Endothelial cell of umbilical vein (primary cell): Measurements from ENCODE around the gene TLE7. TPM values are rescaled to one million over a fixed set of nuclear protein-coding genes. Genes with fewer than 3 reads are reported as not detected.

ENCODE experiments used
- BruUV-seq: library from RNA; stranded (reverse); fragments of 400-500 nt; replicated peaks from 2 replicates; lab custom pipeline; 2021; lab: Mats Ljungman, UMichigan
- CTCF ChIA-PET: fragments of 300-600, 350-600 bp; sonication (Branson Sonifier 250); formaldehyde crosslinking; loops from one replicate; lab custom pipeline; 2021; ENCODE audit warnings: antibody characterized with exemption, inconsistent platforms; lab: Charles Lee
- POLR2A ChIA-PET: fragments of 300-600, 350-600 bp; sonication (Branson Sonifier 250); formaldehyde crosslinking; loops from one replicate; lab custom pipeline; 2021; ENCODE audit warnings: antibody characterized with exemption, inconsistent platforms; lab: Charles Lee
- DNase-seq: peaks from one replicate; pipeline ENCODE4 v3.0.0-alpha.2; 2011; ENCODE audit warnings: low read depth, low spot score
- FAIRE-seq: peaks from 2 replicates; lab custom pipeline; 2011; peaks lifted over from hg19 to GRCh38; lab: Jason Lieb, UNC
- H2AFZ ChIP-seq: 2 replicates; pipeline ENCODE4 v1.6.0; 2012; ENCODE audit warnings: low read depth, low read length, control low read depth, inconsistent platforms
- H3K27ac ChIP-seq: 2 replicates; pipeline ENCODE4 v1.5.1; 2011; ENCODE audit warnings: low read depth, mild to moderate bottlenecking, control low read depth, low read length, moderate library complexity; ENCODE audit not compliant: insufficient read depth
- H3K27me3 ChIP-seq, 2 experiments: 2 replicates each; pipeline versions ENCODE4 v1.6.0 to v1.6.1; 2011; ENCODE audit warnings: low read length in 2 of 2, mixed read lengths in 1 of 2; ENCODE audit not compliant: control insufficient read depth in 2 of 2, insufficient read depth in 2 of 2
- H3K36me3 ChIP-seq, 2 experiments: 2 replicates in 1 of 2; 3 replicates in 1 of 2; pipeline ENCODE4 v1.5.1; 2011; ENCODE audit warnings: low read length in 2 of 2, mild to moderate bottlenecking in 1 of 2, moderate library complexity in 1 of 2; ENCODE audit not compliant: control insufficient read depth in 2 of 2, insufficient read depth in 2 of 2; ENCODE audit errors: extremely low read depth in 1 of 2
- H3K4me1 ChIP-seq: 3 replicates; pipeline ENCODE4 v1.5.1; 2011; ENCODE audit warnings: mild to moderate bottlenecking, low read length; ENCODE audit not compliant: control insufficient read depth, insufficient read depth; ENCODE audit errors: extremely low read depth
- H3K4me2 ChIP-seq: 2 replicates; pipeline ENCODE4 v1.6.1; 2011; ENCODE audit warnings: low read length, control low read depth, mixed read lengths; ENCODE audit not compliant: insufficient read depth
- H3K4me3 ChIP-seq, 3 experiments: fragments of 200-600 bp in 1 of 3; sonication (generic), shearing (Covaris generic) in 1 of 3; replicated peaks in 1 of 3; 2 replicates each; pipeline ENCODE4 v1.5.1; 2011 to 2016; ENCODE audit warnings: control low read depth in 3 of 3, low read length in 3 of 3, mild to moderate bottlenecking in 2 of 3, inconsistent platforms in 1 of 3, low read depth in 1 of 3, moderate library complexity in 1 of 3; ENCODE audit not compliant: insufficient read depth in 1 of 3
- H3K79me2 ChIP-seq: 2 replicates; pipeline ENCODE4 v1.6.0; 2012; ENCODE audit warnings: low read length, inconsistent platforms; ENCODE audit not compliant: control insufficient read depth, insufficient read depth
- H3K9ac ChIP-seq: replicated peaks from 2 replicates; pipeline ENCODE3; 2011; ENCODE audit warnings: low read length, control low read depth; ENCODE audit not compliant: insufficient read depth; ENCODE audit errors: extremely low read depth
- H3K9me1 ChIP-seq: replicated peaks from 3 replicates; pipeline ENCODE4 v1.6.0; 2011; ENCODE audit warnings: mild to moderate bottlenecking, low read length; ENCODE audit not compliant: control insufficient read depth, insufficient read depth; ENCODE audit errors: extremely low read depth
- H3K9me3 ChIP-seq: replicated peaks from 2 replicates; pipeline ENCODE4 v1.5.1; 2012; ENCODE audit warnings: low read length, inconsistent platforms; ENCODE audit not compliant: control insufficient read depth, insufficient read depth
- H4K20me1 ChIP-seq: replicated peaks from 2 replicates; pipeline ENCODE3; 2011; ENCODE audit warnings: mild to moderate bottlenecking, low read length; ENCODE audit not compliant: control insufficient read depth, insufficient read depth; ENCODE audit errors: extremely low read depth
- CTCF ChIP-seq, 2 donors: IDR thresholded peaks; 1 replicate in 1 of 2; 2 replicates in 1 of 2; pipeline ENCODE4 v1.5.1; 2011; ENCODE audit warnings: low read length in 2 of 2, mild to moderate bottlenecking in 2 of 2, moderate library complexity in 2 of 2, control low read depth in 1 of 2, inconsistent platforms in 1 of 2, low read depth in 1 of 2; ENCODE audit not compliant: insufficient read depth in 1 of 2; ENCODE audit errors: extremely low read depth in 1 of 2
- EZH2 ChIP-seq: IDR thresholded peaks from 2 replicates; pipeline ENCODE4 v1.6.1; 2012; ENCODE audit warnings: borderline replicate concordance, low read depth, mild to moderate bottlenecking, moderate library complexity, low read length, inconsistent platforms; ENCODE audit not compliant: severe bottlenecking
- FOS ChIP-seq: IDR thresholded peaks from 2 replicates; pipeline ENCODE4 v1.6.1; 2011; ENCODE audit warnings: mild to moderate bottlenecking, low read length, moderate library complexity, borderline replicate concordance; ENCODE audit not compliant: insufficient read depth
- GATA2 ChIP-seq: IDR thresholded peaks from 2 replicates; pipeline ENCODE4 v1.7.0; 2011; ENCODE audit warnings: low read depth, mild to moderate bottlenecking, moderate library complexity, mixed read lengths, low read length; ENCODE audit not compliant: insufficient read length, insufficient read depth
- JUN ChIP-seq: IDR thresholded peaks from 2 replicates; pipeline ENCODE4 v1.6.1; 2011; ENCODE audit warnings: borderline replicate concordance, low read depth; ENCODE audit not compliant: insufficient read length, insufficient read depth
- MAX ChIP-seq: IDR thresholded peaks from 2 replicates; pipeline ENCODE4 v1.6.1; 2011; ENCODE audit not compliant: insufficient read depth, insufficient read length
- MYC ChIP-seq: IDR thresholded peaks from one replicate; pipeline ENCODE4 v1.6.1; 2011; ENCODE audit warnings: mild to moderate bottlenecking, low read depth, low read length
- POLR2A ChIP-seq: IDR thresholded peaks from 2 replicates; pipeline ENCODE4 v1.6.1; 2012; ENCODE audit warnings: low read depth, mild to moderate bottlenecking, control low read depth, low read length
- POLR2AphosphoS5 ChIP-seq: IDR thresholded peaks from 2 replicates; pipeline ENCODE4 v1.6.1; 2012; ENCODE audit warnings: low read depth, mild to moderate bottlenecking, control low read depth, low read length, moderate library complexity; ENCODE audit not compliant: insufficient read depth
- dilution Hi-C: fragments of 300-500 bp; cut with MboI; formaldehyde crosslinking; loops from one replicate; pipeline ENCODE4 v1.15.0; 2019; ENCODE audit warnings: low sequenced_read_pairs; ENCODE audit not compliant: extremely low pct_ligation_motif_present
- intact Hi-C: fragments of 100-400 bp; cut with micrococcal nuclease; formaldehyde crosslinking; loops from one replicate; pipeline ENCODE4 v1.10.0; 2022
- polyA plus RNA-seq, 4 experiments: library from polyadenylated mRNA; depleted of rRNA in 3 of 4; stranded (reverse) in 3 of 4; unstranded in 1 of 4; fragments of >200 nt; gene quantifications; 2 replicates each; pipeline versions ENCODE4 v1.2.1 to v1.2.3, GENCODE V29; 2011 to 2012; ENCODE audit warnings: missing spikeins in 1 of 4
- total RNA-seq: library from RNA; stranded (reverse); gene quantifications from 2 replicates; pipeline ENCODE4 v1.2.3, GENCODE V29; 2021

Gene TLE7
- total and polyA plus RNA-seq, 2 donors (not counting 3 experiments of a cell fraction or from before 2014, with no cell fraction given): not detected

GRCh38 chr16:71449020-71449419 lies 7.2 kb upstream of the TLE7 start:
- BruUV-seq: no TSS peak
- Histone ChIP-seq H3K36me3 (peaks cover 6 to 8% of the 10 kb centered on the region in 2 experiments), H2AFZ (no peak overlapping the region), H3K27me3 (no peaks in the 10 kb centered on the region), H3K9ac (no peak overlapping the region), H3K79me2 (no peaks in the 10 kb centered on the region), H3K27ac (no peak overlapping the region), H3K4me2 (no peak overlapping the region), H3K9me1 (no peaks in the 10 kb centered on the region), H4K20me1 (no peaks in the 10 kb centered on the region), H3K9me3 (peaks cover 17% of the 10 kb centered on the region), H3K4me3 (no peak overlapping the region), H3K4me1 (no peaks in the 10 kb centered on the region)
- CTCF ChIA-PET: no interaction called here
- DNase-seq (no peak), FAIRE-seq (no peak)
- intact Hi-C loops (no loop called here), dilution Hi-C loops (no loop called here)
- POLR2A ChIA-PET: no interaction called here
- TF ChIP-seq POLR2A (no peak), CTCF (IDR thresholded peaks at IDR 0.05; ENCODE audit: extremely low read depth in 1 of 2, insufficient read depth in 1 of 2, low read depth in 1 of 2, low read length in 2 of 2) (no peak), MAX (no peak), GATA2 (no peak), POLR2AphosphoS5 (no peak), MYC (no peak), EZH2 (no peak), FOS (no peak), JUN (no peak)
